ENCODE data around the gene CNOT3. TPM values are rescaled to one million over a fixed set of nuclear protein-coding genes. Genes with fewer than 3 reads are reported as not detected.
"Not testable (repeated sequence)": the region's sequence is repeated elsewhere in the genome, so short reads cannot be mapped to it uniquely, and the experiment has no call there.

Gene CNOT3
- total RNA-seq, 2 experiments from 2014 or later = 50.4 to 58.3 TPM

- H3K9me3 Mint-ChIP-seq = no peaks in the 10 kb centered on the region
- CTCF ChIA-PET = no interaction called here
- DNase-seq = no peak
- intact Hi-C loops (cut with micrococcal nuclease) = no loop called here
- H3K4me3 Mint-ChIP-seq = no peak overlapping the region
- H3K4me1 Mint-ChIP-seq (ENCODE audit: low read depth) = peaks cover 21% of the 10 kb centered on the region
- peaks cover 11% of the 10 kb centered on the region for H3K36me3 Mint-ChIP-seq (ENCODE audit: low read depth)
- no peaks in the 10 kb centered on the region for H3K27me3 Mint-ChIP-seq (ENCODE audit: low read depth)
- H3K27ac Mint-ChIP-seq = no peak overlapping the region
Observed at GRCh38 chr19:54193011-54193410, 55.4 kb downstream of the CNOT3 start.

GRCh38 chr19:54194463-54194862 is 56.9 kb downstream of the CNOT3 start:
- Mint-ChIP-seq H3K4me1 (ENCODE audit: low read depth) (peaks cover 22% of the 10 kb centered on the region), H3K36me3 (ENCODE audit: low read depth) (peaks cover 11% of the 10 kb centered on the region)
- H3K27me3 Mint-ChIP-seq (ENCODE audit: low read depth); intact Hi-C loops (cut with micrococcal nuclease); H3K9me3 Mint-ChIP-seq; DNase-seq; H3K27ac Mint-ChIP-seq; CTCF ChIA-PET; H3K4me3 Mint-ChIP-seq: not testable (repeated sequence)

DNA sequence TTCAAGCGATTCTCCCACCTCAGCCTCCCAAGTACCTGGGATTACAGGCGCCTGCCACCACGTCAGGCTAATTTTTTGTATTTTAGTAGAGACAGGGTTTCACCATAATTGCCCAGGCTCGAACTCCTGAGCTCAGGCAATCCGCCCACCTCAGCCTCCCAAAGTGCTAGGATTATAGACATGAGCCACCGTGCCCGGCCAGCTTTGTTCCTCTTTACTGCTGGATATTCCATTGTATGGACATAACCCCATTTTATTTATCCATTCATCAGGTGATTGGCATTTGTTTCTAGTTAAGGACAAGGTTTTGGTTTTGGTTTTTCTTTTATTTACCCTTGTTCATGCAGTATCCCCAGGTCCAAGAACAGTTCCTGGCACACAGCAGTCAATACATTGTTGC is 59.0 kb downstream of the CNOT3 start:
- CTCF ChIA-PET = no interaction called here
- Mint-ChIP-seq H3K27me3 (ENCODE audit: low read depth) (no peaks in the 10 kb centered on the region), H3K36me3 (ENCODE audit: low read depth) (peaks cover 21% of the 10 kb centered on the region)

GRCh38 chr19:54197121-54197520 is 59.6 kb downstream of the CNOT3 start:
- Mint-ChIP-seq H3K27me3 (ENCODE audit: low read depth) (no peaks in the 10 kb centered on the region), H3K4me3 (no peak overlapping the region), H3K9me3 (no peaks in the 10 kb centered on the region), H3K27ac (no peak overlapping the region), H3K4me1 (ENCODE audit: low read depth) (peaks cover 26% of the 10 kb centered on the region), H3K36me3 (ENCODE audit: low read depth) (peaks cover 27% of the 10 kb centered on the region)
- intact Hi-C loops (cut with micrococcal nuclease) = no loop called here
- no peak for DNase-seq
- CTCF ChIA-PET = no interaction called here

More for the DNA sequence above, 59.0 kb downstream of the CNOT3 start:
- no peak overlapping the region for H3K27ac Mint-ChIP-seq
- DNase-seq = no peak
- peaks cover 29% of the 10 kb centered on the region for H3K4me1 Mint-ChIP-seq (ENCODE audit: low read depth)
- H3K9me3 Mint-ChIP-seq = no peaks in the 10 kb centered on the region
- intact Hi-C loops (cut with micrococcal nuclease) = no loop called here
- no peak overlapping the region for H3K4me3 Mint-ChIP-seq

GRCh38 chr19:54199401-54199800 is 61.8 kb downstream of the CNOT3 start:
- H3K27ac Mint-ChIP-seq = peak overlapping the region; percentile 100
- peak overlapping the region; percentile 58 for H3K4me3 Mint-ChIP-seq
- intact Hi-C loops (cut with micrococcal nuclease) = no loop called here
- no peaks in the 10 kb centered on the region for H3K9me3 Mint-ChIP-seq
- no peak for DNase-seq
- H3K36me3 Mint-ChIP-seq (ENCODE audit: low read depth) = peaks cover 39% of the 10 kb centered on the region
- CTCF ChIA-PET = no interaction called here
- H3K27me3 Mint-ChIP-seq (ENCODE audit: low read depth) = no peaks in the 10 kb centered on the region
- peaks cover 38% of the 10 kb centered on the region for H3K4me1 Mint-ChIP-seq (ENCODE audit: low read depth)

- intact Hi-C loops (cut with micrococcal nuclease) = loop anchor here (1.0 kb wide), 1 partner anchor 42 kb away; the partner anchor contains the start of gene LENG1
- CTCF ChIA-PET = no interaction called here
- Mint-ChIP-seq H3K9me3 (no peaks in the 10 kb centered on the region), H3K4me3 (peak overlapping the region; percentile 99), H3K36me3 (ENCODE audit: low read depth) (peaks cover 56% of the 10 kb centered on the region), H3K27me3 (ENCODE audit: low read depth) (no peaks in the 10 kb centered on the region), H3K4me1 (ENCODE audit: low read depth) (peaks cover 56% of the 10 kb centered on the region), H3K27ac (peak overlapping the region; percentile 100)
- no peak for DNase-seq
Observed at GRCh38 chr19:54201172-54201701, 63.7 kb downstream of the CNOT3 start.

GRCh38 chr19:54201980-54202379 is 64.4 kb downstream of the CNOT3 start:
- Mint-ChIP-seq H3K36me3 (ENCODE audit: low read depth) (peaks cover 63% of the 10 kb centered on the region), H3K27me3 (ENCODE audit: low read depth) (no peaks in the 10 kb centered on the region), H3K27ac (peak overlapping the region; percentile 100), H3K4me3 (peak overlapping the region; percentile 99), H3K9me3 (no peaks in the 10 kb centered on the region), H3K4me1 (ENCODE audit: low read depth) (peaks cover 62% of the 10 kb centered on the region)
- no peak for DNase-seq
- intact Hi-C loops (cut with micrococcal nuclease) = loop anchor here (1.0 kb wide), 1 partner anchor 43 kb away; the partner anchor contains the start of gene LENG1
- CTCF ChIA-PET = no interaction called here

DNA sequence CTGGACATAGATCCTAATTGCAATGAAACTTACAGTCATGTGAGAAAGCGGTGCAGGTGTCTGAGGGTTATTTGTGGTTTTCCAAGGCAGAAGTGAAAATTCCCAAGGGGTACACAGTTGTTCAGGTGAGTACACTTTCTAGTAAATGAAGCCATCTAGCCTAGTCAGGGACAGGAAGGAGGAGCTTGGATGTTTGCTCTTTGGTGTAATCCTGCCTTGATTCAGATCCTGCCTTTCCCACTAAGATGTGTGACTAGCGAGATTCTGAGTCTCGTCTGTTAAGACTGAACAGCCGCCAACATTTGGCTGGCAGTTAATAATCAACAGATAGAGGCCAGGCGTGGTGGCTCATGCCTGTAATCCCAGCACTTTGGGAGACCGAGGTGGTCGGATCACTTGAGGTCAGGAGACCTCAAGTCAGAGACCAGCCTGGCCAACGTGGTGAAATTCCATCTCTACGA is 65.6 kb downstream of the CNOT3 start:
- CTCF ChIA-PET = no interaction called here
- peak overlapping the region; percentile 99 for H3K4me3 Mint-ChIP-seq

DNA sequence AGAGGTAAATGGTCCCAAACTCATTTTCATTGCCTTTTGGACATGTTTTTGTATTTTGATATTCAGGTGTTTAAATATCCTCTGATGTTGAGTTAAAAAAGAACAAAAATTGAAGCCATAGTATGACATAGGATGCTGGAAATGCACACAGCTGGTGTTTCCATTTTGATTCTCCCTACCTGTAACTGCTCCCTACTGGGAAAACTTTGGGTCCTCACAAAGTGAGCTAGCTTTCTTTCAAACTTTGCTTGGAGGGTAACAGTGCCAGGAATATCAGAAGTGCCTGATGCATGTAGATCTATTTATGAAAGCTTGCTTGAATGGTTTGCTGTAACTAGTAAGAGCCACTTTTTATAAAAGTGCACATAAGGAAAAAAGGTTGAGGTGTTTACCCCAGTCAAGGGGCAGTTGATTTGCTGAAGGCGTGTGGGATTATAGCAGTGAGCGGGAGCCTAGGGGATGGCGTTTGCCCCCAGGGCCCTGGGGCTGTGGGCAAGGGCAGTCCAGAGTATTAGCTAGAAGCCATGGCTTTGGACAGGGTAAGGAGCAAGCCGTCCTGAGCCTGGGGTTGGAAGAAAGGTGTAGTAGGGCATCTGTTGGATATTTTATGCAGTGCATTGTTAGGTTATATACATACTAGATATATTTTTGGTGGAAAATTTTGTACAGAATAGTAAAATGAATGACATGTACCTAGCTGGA is 67.4 kb downstream of the CNOT3 start:
- peak overlapping the region; percentile 99 for H3K4me3 Mint-ChIP-seq
- intact Hi-C loops (cut with micrococcal nuclease) = loop anchor here (5.0 kb wide), 1 partner anchor 338 kb away; the partner anchor contains the start of gene MYADM
- peaks cover 85% of the 10 kb centered on the region for H3K4me1 Mint-ChIP-seq (ENCODE audit: low read depth)
- H3K36me3 Mint-ChIP-seq (ENCODE audit: low read depth) = peaks cover 82% of the 10 kb centered on the region
- H3K27ac Mint-ChIP-seq = peak overlapping the region; percentile 77
- no peak for DNase-seq
- no peaks in the 10 kb centered on the region for H3K27me3 Mint-ChIP-seq (ENCODE audit: low read depth)
- no peaks in the 10 kb centered on the region for H3K9me3 Mint-ChIP-seq
- CTCF ChIA-PET = interaction anchor here (0.5 to 0.7 kb wide), 2 partner anchors 92 to 1968 kb away, joined by 3 read pairs; no protein-coding TSS in a partner anchor

More for the DNA sequence above, 65.6 kb downstream of the CNOT3 start:
- no peak for DNase-seq
- intact Hi-C loops (cut with micrococcal nuclease) = no loop called here
- H3K9me3 Mint-ChIP-seq = no peaks in the 10 kb centered on the region
- H3K27me3 Mint-ChIP-seq (ENCODE audit: low read depth) = no peaks in the 10 kb centered on the region
- peaks cover 74% of the 10 kb centered on the region for H3K4me1 Mint-ChIP-seq (ENCODE audit: low read depth)
- H3K36me3 Mint-ChIP-seq (ENCODE audit: low read depth) = peaks cover 75% of the 10 kb centered on the region
- peak overlapping the region; percentile 53 for H3K27ac Mint-ChIP-seq

Other genes with a start within 250 kb of the CNOT3 start
- gene CACNG7, start 228.5 kb upstream of the CNOT3 start, total RNA-seq = not detected
- gene CACNG8, start 174.8 kb upstream of the CNOT3 start, total RNA-seq = not detected
- gene CACNG6, start 146.1 kb upstream of the CNOT3 start, total RNA-seq = not detected
- gene VSTM1, start 73.9 kb upstream of the CNOT3 start, total RNA-seq = not detected
- not detected for gene TARM1, start 56.4 kb upstream of the CNOT3 start, total RNA-seq
- gene OSCAR, start 37.0 kb upstream of the CNOT3 start, total RNA-seq = under 1 TPM; 0.17 to 0.36 TPM
- 100 to 1,000 TPM; 110 to 120 TPM for gene NDUFA3, start 34.9 kb upstream of the CNOT3 start, total RNA-seq
- 10 to 100 TPM; 17.0 to 17.3 TPM for gene TFPT, start 22.1 kb upstream of the CNOT3 start, total RNA-seq
- gene PRPF31, start 22.0 kb upstream of the CNOT3 start, total RNA-seq = 10 to 100 TPM; 67.5 to 71.8 TPM
- 1 to 10 TPM; 4.7 to 5.6 TPM for gene LENG1, start 22.0 kb downstream of the CNOT3 start, total RNA-seq
- under 1 TPM in 1 of 2 experiments, not detected in 1; 0.24 TPM for gene TMC4, start 35.4 kb downstream of the CNOT3 start, total RNA-seq
- gene MBOAT7, start 51.8 kb downstream of the CNOT3 start, total RNA-seq = 10 to 100 TPM; 33.7 to 36.1 TPM
- gene TSEN34, start 53.5 kb downstream of the CNOT3 start, total RNA-seq = 1 to 10 TPM; 8.0 to 8.5 TPM
- 1,000 to 10,000 TPM; 1,883 to 1,912 TPM for gene RPS9, start 63.1 kb downstream of the CNOT3 start, total RNA-seq
- not detected for gene LILRB3, start 85.2 kb downstream of the CNOT3 start, total RNA-seq
- gene LILRA6, start 105.0 kb downstream of the CNOT3 start, total RNA-seq = not detected
- gene LILRB5, start 119.5 kb downstream of the CNOT3 start, total RNA-seq = not detected
- not detected for gene LILRB2, start 143.3 kb downstream of the CNOT3 start, total RNA-seq
- gene LILRA5, start 175.4 kb downstream of the CNOT3 start, total RNA-seq = not detected
- not detected for gene LILRA4, start 201.4 kb downstream of the CNOT3 start, total RNA-seq
- 1 to 10 TPM; 5.2 to 5.7 TPM for gene LAIR1, start 227.2 kb downstream of the CNOT3 start, total RNA-seq